GM12892 (cell line): ENCODE measurements around the gene ANKRA2.

ENCODE experiments used
- DNase-seq: peaks from one replicate; pipeline ENCODE4 v3.0.0; 2011; ENCODE audit not compliant: insufficient read length
- FAIRE-seq: peaks from 2 replicates; lab custom pipeline; 2011; peaks lifted over from hg19 to GRCh38; lab: Jason Lieb, UNC
- POLR2A ChIP-seq: IDR thresholded peaks from 2 replicates; pipeline ENCODE4 v1.6.1; 2011; ENCODE audit warnings: low read depth, low read length, control low read depth
- POLR2AphosphoS5 ChIP-seq: IDR thresholded peaks from 2 replicates; pipeline ENCODE4 v1.6.1; 2011; ENCODE audit warnings: low read depth, low read length, control low read depth
- TAF1 ChIP-seq: IDR thresholded peaks from 2 replicates; pipeline ENCODE4 v1.6.1; 2011; ENCODE audit warnings: low read depth, mild to moderate bottlenecking, control low read depth, low read length, borderline replicate concordance

ANKRA2 gene

GRCh38 chr5:73591698-73592501 lies 26.5 kb upstream of the ANKRA2 start:
- TF ChIP-seq POLR2A (no peak), POLR2AphosphoS5 (no peak), TAF1 (no peak)
- FAIRE-seq (no peak), DNase-seq (no peak)

GRCh38 chr5:73591102-73591695 lies 25.8 kb upstream of the ANKRA2 start:
- no peak for TF ChIP-seq POLR2A
- no peak for TF ChIP-seq TAF1
- no peak for TF ChIP-seq POLR2AphosphoS5
- DNase-seq (no peak), FAIRE-seq (peak; percentile 68)

GRCh38 chr5:73587923-73588322 lies 22.5 kb upstream of the ANKRA2 start:
- no peak for DNase-seq
- TF ChIP-seq POLR2A (no peak), POLR2AphosphoS5 (no peak), TAF1 (no peak)
- FAIRE-seq = peak; percentile 71

GRCh38 chr5:73582285-73583145 lies 17.1 kb upstream of the ANKRA2 start:
- FAIRE-seq (no peak), DNase-seq (no peak)
- no peak for TF ChIP-seq POLR2A
- TF ChIP-seq TAF1 = no peak
- TF ChIP-seq POLR2AphosphoS5 = no peak

- DNase-seq = no peak
- FAIRE-seq = no peak
- TF ChIP-seq POLR2AphosphoS5 = no peak
- no peak for TF ChIP-seq TAF1
- no peak for TF ChIP-seq POLR2A
Measured at GRCh38 chr5:73565969-73566547, 619 bp upstream of the ANKRA2 start.

GRCh38 chr5:73564675-73565074 lies 764 bp downstream of the ANKRA2 start:
- FAIRE-seq = no peak
- no peak for TF ChIP-seq TAF1
- no peak for TF ChIP-seq POLR2A
- TF ChIP-seq POLR2AphosphoS5 = no peak
- DNase-seq = no peak

GRCh38 chr5:73564018-73564417 lies 1.4 kb downstream of the ANKRA2 start:
- TF ChIP-seq POLR2AphosphoS5 = no peak
- no peak for TF ChIP-seq POLR2A
- TF ChIP-seq TAF1 = no peak
- FAIRE-seq = no peak

GRCh38 chr5:73558950-73559349 lies 6.5 kb downstream of the ANKRA2 start:
- DNase-seq (no peak), FAIRE-seq (no peak)
- TF ChIP-seq POLR2A (no peak), POLR2AphosphoS5 (no peak)

More at GRCh38 chr5:73564018-73564417, 1.4 kb downstream of the ANKRA2 start:
- DNase-seq = no peak

GRCh38 chr5:73552642-73553041 lies 12.8 kb downstream of the ANKRA2 start:
- no peak for DNase-seq
- TF ChIP-seq POLR2AphosphoS5 = no peak
- TF ChIP-seq POLR2A = no peak
- no peak for TF ChIP-seq TAF1
- FAIRE-seq = no peak

GRCh38 chr5:73550016-73550415 lies 15.4 kb downstream of the ANKRA2 start:
- no peak for TF ChIP-seq POLR2A
- TF ChIP-seq TAF1 = no peak
- FAIRE-seq = no peak
- DNase-seq = no peak

- FAIRE-seq (no peak), DNase-seq (no peak)
- TF ChIP-seq TAF1 (no peak), POLR2A (no peak), POLR2AphosphoS5 (no peak)
Measured at GRCh38 chr5:73545403-73545779, 20.0 kb downstream of the ANKRA2 start.
